ENCODE measurements around the gene RAB25.

DNA sequence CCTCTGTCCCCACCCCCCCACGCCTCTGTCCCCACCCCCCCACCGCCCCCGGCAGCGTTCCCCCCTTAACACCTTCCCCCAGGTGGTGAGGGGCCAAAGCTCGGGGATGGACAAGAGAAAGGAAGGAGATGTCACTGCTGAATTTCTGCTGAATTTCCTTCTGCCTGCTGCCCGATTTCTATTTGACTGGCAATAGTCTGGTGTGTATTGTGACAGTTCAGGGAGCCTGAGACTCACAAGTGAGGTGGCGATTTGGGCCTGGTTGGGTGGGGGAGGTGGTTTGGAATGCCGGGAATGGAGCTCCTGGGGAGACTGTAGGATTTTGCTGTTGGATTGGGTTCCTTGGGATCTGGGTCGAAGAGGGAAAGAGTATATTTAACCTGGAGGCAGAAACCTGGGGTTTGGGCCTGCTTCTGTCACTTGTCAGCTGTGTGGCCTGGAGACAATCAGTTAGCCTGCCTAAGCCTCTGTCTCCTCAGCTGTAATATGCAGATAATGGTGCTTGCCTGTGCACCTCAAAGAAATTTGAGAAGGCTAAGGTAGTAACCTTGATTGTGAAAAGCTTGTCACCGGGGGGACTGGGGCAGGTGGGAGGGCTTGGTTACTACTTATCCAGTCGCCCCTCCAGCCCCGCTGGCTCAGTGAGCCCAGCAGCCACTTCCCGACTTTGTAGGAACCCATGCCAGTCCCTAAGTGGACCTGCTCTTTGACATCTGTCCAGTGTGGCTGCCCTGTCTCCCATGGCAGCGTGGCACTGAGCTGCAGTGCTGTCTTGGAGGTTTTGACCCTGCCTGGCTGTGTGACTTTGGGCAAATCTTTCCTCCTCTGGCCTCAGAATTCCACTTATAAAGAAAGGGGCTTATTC, 45.9 kb downstream of the RAB25 start:
- TF ChIP-seq POLR2A (IDR thresholded peaks at IDR 0.05) = no peak
- TF ChIP-seq, protein P1, sequence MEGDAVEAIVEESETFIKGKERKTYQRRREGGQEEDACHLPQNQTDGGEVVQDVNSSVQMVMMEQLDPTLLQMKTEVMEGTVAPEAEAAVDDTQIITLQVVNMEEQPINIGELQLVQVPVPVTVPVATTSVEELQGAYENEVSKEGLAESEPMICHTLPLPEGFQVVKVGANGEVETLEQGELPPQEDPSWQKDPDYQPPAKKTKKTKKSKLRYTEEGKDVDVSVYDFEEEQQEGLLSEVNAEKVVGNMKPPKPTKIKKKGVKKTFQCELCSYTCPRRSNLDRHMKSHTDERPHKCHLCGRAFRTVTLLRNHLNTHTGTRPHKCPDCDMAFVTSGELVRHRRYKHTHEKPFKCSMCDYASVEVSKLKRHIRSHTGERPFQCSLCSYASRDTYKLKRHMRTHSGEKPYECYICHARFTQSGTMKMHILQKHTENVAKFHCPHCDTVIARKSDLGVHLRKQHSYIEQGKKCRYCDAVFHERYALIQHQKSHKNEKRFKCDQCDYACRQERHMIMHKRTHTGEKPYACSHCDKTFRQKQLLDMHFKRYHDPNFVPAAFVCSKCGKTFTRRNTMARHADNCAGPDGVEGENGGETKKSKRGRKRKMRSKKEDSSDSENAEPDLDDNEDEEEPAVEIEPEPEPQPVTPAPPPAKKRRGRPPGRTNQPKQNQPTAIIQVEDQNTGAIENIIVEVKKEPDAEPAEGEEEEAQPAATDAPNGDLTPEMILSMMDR (IDR thresholded peaks at IDR 0.05) = no peak

Data from lower leg skin (tissue), 3 donors.